T1000 (cell line): ENCODE data around the gene MYO18B.

ENCODE experiments used
- DNase-seq: peaks from one replicate; lab custom pipeline; 2025; ENCODE audit warnings: mixed read lengths; lab: John Stamatoyannopoulos, UW

Gene MYO18B

GRCh38 chr22:25852223-25852622 lies 110.2 kb downstream of the MYO18B start:
- DNase-seq = no peak

- DNase-seq = no peak
These were observed 111.1 kb downstream of the MYO18B start for GRCh38 chr22:25853078-25853477.

- no peak for DNase-seq
These were observed 111.7 kb downstream of the MYO18B start for GRCh38 chr22:25853501-25854284.

GRCh38 chr22:25869771-25870170 lies 127.8 kb downstream of the MYO18B start:
- DNase-seq = no peak

GRCh38 chr22:25874327-25874726 lies 132.3 kb downstream of the MYO18B start:
- no peak for DNase-seq

- no peak for DNase-seq
These were observed 133.5 kb downstream of the MYO18B start for GRCh38 chr22:25875461-25875860.

- DNase-seq = no peak
These were observed 134.9 kb downstream of the MYO18B start for GRCh38 chr22:25876871-25877270.

- no peak for DNase-seq
These were observed 136.9 kb downstream of the MYO18B start for GRCh38 chr22:25878933-25879332.

- no peak for DNase-seq
These were observed 138.5 kb downstream of the MYO18B start for GRCh38 chr22:25880524-25880923.

GRCh38 chr22:25881210-25881755 lies 139.3 kb downstream of the MYO18B start:
- DNase-seq = no peak

- no peak for DNase-seq
These were observed 140.4 kb downstream of the MYO18B start for GRCh38 chr22:25882360-25882759.

GRCh38 chr22:25883482-25884033 lies 141.6 kb downstream of the MYO18B start:
- no peak for DNase-seq

GRCh38 chr22:25884121-25884520 lies 142.1 kb downstream of the MYO18B start:
- no peak for DNase-seq

- DNase-seq = no peak
These were observed 146.5 kb downstream of the MYO18B start for GRCh38 chr22:25888399-25889054.

GRCh38 chr22:25890651-25891050 lies 148.7 kb downstream of the MYO18B start:
- no peak for DNase-seq

GRCh38 chr22:25892678-25893077 lies 150.7 kb downstream of the MYO18B start:
- no peak for DNase-seq

GRCh38 chr22:25895678-25896077 lies 153.7 kb downstream of the MYO18B start:
- DNase-seq = no peak

- no peak for DNase-seq
These were observed 154.1 kb downstream of the MYO18B start for GRCh38 chr22:25896098-25896497.

GRCh38 chr22:25896592-25896991 lies 154.6 kb downstream of the MYO18B start:
- DNase-seq = no peak

- DNase-seq = no peak
These were observed 156.8 kb downstream of the MYO18B start for GRCh38 chr22:25898707-25899365.

- DNase-seq = no peak
These were observed 157.6 kb downstream of the MYO18B start for GRCh38 chr22:25899566-25899965.

- DNase-seq = no peak
These were observed 158.4 kb downstream of the MYO18B start for GRCh38 chr22:25900390-25900789.
